ENCODE measurements around the gene CFAP100.

CFAP100 gene

DNA sequence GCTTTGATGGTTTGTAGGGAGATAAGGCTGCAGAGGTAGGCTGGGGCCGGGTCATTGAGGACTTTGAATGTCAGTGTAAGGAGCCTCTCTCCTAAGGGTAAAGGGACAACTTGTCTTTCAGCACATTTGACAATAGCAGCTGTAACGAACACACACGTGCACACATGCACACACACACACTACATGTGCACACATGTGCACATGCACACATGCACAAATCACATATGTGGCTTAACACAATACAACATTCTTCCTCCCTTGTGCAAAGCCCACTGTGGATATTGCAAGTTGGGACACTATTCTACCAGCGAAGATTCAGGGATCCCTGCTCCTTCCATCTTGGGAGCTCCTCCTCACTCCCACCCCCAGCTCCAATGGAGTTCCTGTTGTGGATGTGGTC, 1.1 kb upstream of the CFAP100 start:
- Histone ChIP-seq H3K4me2 (ENCODE audit: low read depth, low read length) (no peak overlapping the region), H4K20me1 (ENCODE audit: insufficient read depth, low read length) (no peaks in the 10 kb centered on the region), H3K36me3 (replicated peaks; ENCODE audit: insufficient read depth, low read length) (no peaks in the 10 kb centered on the region), H3K4me3 (ENCODE audit: low read length) (no peak overlapping the region), H3K9me2 (replicated peaks; ENCODE audit: insufficient read depth, low read length) (no peaks in the 10 kb centered on the region), H3K9ac (ENCODE audit: low read length) (no peak overlapping the region), H3K27ac (ENCODE audit: low read length) (no peak overlapping the region), H2AFZ (ENCODE audit: low read length) (no peak overlapping the region), H3K4me1 (ENCODE audit: low read length) (peaks cover 41% of the 10 kb centered on the region), H3K27me3 (replicated peaks; ENCODE audit: insufficient read depth, low read length) (no peaks in the 10 kb centered on the region), H3F3A (ENCODE audit: insufficient read depth, low read length) (peaks cover 11% of the 10 kb centered on the region; the same call in 1 of the 2 replicates), H3K79me2 (ENCODE audit: low read length) (no peaks in the 10 kb centered on the region), H3K9me3 (replicated peaks; ENCODE audit: insufficient read depth, low read length) (no peaks in the 10 kb centered on the region)
- no peak for DNase-seq
- TF ChIP-seq, protein P1, sequence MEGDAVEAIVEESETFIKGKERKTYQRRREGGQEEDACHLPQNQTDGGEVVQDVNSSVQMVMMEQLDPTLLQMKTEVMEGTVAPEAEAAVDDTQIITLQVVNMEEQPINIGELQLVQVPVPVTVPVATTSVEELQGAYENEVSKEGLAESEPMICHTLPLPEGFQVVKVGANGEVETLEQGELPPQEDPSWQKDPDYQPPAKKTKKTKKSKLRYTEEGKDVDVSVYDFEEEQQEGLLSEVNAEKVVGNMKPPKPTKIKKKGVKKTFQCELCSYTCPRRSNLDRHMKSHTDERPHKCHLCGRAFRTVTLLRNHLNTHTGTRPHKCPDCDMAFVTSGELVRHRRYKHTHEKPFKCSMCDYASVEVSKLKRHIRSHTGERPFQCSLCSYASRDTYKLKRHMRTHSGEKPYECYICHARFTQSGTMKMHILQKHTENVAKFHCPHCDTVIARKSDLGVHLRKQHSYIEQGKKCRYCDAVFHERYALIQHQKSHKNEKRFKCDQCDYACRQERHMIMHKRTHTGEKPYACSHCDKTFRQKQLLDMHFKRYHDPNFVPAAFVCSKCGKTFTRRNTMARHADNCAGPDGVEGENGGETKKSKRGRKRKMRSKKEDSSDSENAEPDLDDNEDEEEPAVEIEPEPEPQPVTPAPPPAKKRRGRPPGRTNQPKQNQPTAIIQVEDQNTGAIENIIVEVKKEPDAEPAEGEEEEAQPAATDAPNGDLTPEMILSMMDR (IDR thresholded peaks at IDR 0.05; ENCODE audit: low read length), result no peak
- TF ChIP-seq EZH2 (optimal IDR thresholded peaks at IDR 0.05; ENCODE audit: low read depth, low read length) (no peak), EZH2phosphoT487 (IDR thresholded peaks at IDR 0.05; ENCODE audit: low read length) (no peak)

DNA sequence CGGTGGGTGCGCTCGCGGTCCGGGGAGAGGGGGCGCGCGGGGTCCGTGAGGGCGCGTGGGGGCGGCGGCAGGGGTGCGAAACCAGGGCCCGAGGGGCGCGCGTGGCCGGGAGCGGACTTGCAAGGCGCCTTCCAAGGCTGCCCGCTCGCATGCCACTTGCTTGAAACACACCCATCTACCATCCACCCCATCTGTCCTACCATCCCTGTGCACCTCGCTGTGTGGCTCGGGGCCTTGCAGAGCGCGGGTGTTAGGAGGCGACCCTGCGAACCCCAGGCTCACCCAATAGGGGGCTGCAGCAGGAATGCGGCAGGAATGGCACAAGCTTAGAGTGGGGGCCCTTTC, 240 bp downstream of the CFAP100 start:
- no peak overlapping the region for H2AFZ ChIP-seq (ENCODE audit: low read length)
- no peaks in the 10 kb centered on the region for H3K9me3 ChIP-seq (replicated peaks; ENCODE audit: insufficient read depth, low read length)
- no peaks in the 10 kb centered on the region for H3K27me3 ChIP-seq (replicated peaks; ENCODE audit: insufficient read depth, low read length)
- H3K9me2 ChIP-seq (replicated peaks; ENCODE audit: insufficient read depth, low read length), result no peaks in the 10 kb centered on the region
- no peak overlapping the region for H3K9ac ChIP-seq (ENCODE audit: low read length)
- H3F3A ChIP-seq (ENCODE audit: insufficient read depth, low read length), result peaks cover 24% of the 10 kb centered on the region
- no peaks in the 10 kb centered on the region for H3K79me2 ChIP-seq (ENCODE audit: low read length)
- no peaks in the 10 kb centered on the region for H3K36me3 ChIP-seq (replicated peaks; ENCODE audit: insufficient read depth, low read length)
- no peak for DNase-seq
- no peak for TF ChIP-seq EZH2phosphoT487 (IDR thresholded peaks at IDR 0.05; ENCODE audit: low read length)
- no peak for TF ChIP-seq EZH2 (optimal IDR thresholded peaks at IDR 0.05; ENCODE audit: low read depth, low read length)
- TF ChIP-seq, protein P1 (IDR thresholded peaks at IDR 0.05; ENCODE audit: low read length), result no peak
- H4K20me1 ChIP-seq (ENCODE audit: insufficient read depth, low read length), result no peaks in the 10 kb centered on the region
- no peak overlapping the region for H3K27ac ChIP-seq (ENCODE audit: low read length)
- no peak overlapping the region for H3K4me2 ChIP-seq (ENCODE audit: low read depth, low read length)
- H3K4me3 ChIP-seq (ENCODE audit: low read length), result no peak overlapping the region
- H3K4me1 ChIP-seq (ENCODE audit: low read length), result peaks cover 49% of the 10 kb centered on the region

DNA sequence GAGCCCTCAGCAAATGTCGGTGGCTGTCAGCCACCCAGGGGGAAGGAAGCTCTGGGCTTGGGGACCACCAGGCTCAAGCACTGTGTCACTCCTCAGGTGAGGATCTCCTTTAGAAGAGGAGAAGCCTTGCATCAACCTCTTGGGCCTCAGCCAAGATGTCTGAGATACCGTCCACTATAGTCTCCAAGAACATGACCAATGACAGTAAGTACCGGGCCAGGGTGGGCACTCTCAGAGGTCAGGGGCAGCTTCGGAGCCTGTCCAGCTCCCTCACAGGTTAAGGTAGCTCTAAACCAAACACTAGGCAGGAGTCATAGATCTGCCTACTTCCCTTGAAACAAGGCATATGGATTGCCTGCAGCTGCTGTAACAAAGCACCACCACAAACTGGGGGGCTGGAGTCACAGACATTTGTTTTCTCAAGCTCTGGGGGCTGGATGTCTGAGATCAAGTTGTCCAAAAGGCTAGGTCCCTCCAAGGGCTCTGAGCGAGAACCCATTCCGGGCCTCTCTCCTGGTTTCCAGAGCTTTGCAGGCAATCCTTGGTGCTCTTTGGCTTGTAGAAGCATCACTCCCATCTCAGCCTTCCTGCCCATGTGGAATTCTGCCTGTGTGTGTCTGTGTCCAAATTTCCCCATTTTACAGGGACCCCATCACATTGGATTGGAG, 1.3 kb downstream of the CFAP100 start:
- no peaks in the 10 kb centered on the region for H3K27me3 ChIP-seq (replicated peaks; ENCODE audit: insufficient read depth, low read length)
- no peak overlapping the region for H2AFZ ChIP-seq (ENCODE audit: low read length)
- no peak for DNase-seq
- H3K4me1 ChIP-seq (ENCODE audit: low read length), result peaks cover 45% of the 10 kb centered on the region
- H3K9me2 ChIP-seq (replicated peaks; ENCODE audit: insufficient read depth, low read length), result no peaks in the 10 kb centered on the region
- TF ChIP-seq, protein P1 (IDR thresholded peaks at IDR 0.05; ENCODE audit: low read length), result no peak
- TF ChIP-seq EZH2phosphoT487 (IDR thresholded peaks at IDR 0.05; ENCODE audit: low read length) (no peak), EZH2 (optimal IDR thresholded peaks at IDR 0.05; ENCODE audit: low read depth, low read length) (no peak)
- H3K9ac ChIP-seq (ENCODE audit: low read length), result no peak overlapping the region
- no peak overlapping the region for H3K4me3 ChIP-seq (ENCODE audit: low read length)
- H3F3A ChIP-seq (ENCODE audit: insufficient read depth, low read length), result peaks cover 21% of the 10 kb centered on the region
- no peaks in the 10 kb centered on the region for H3K36me3 ChIP-seq (replicated peaks; ENCODE audit: insufficient read depth, low read length)
- no peaks in the 10 kb centered on the region for H4K20me1 ChIP-seq (ENCODE audit: insufficient read depth, low read length)
- H3K79me2 ChIP-seq (ENCODE audit: low read length), result no peaks in the 10 kb centered on the region
- no peaks in the 10 kb centered on the region for H3K9me3 ChIP-seq (replicated peaks; ENCODE audit: insufficient read depth, low read length)
- H3K27ac ChIP-seq (ENCODE audit: low read length), result no peak overlapping the region
- H3K4me2 ChIP-seq (ENCODE audit: low read depth, low read length), result no peak overlapping the region

Data from MM.1S (cell line).